SK-N-SH treated with all-trans-retinoic acid at 6 μM for 48 hours (cell line): ENCODE results near the gene FAM20C.

ENCODE experiments used
- ATAC-seq: fragments of 200-7000 bp; cut with Tn5 transposase; 3 replicates; pipeline ENCODE4 v1.9.1; 2020; ENCODE audit warnings: mild to moderate bottlenecking, moderate library complexity
- ARNTL ChIP-seq: fragments of 450-650 bp; formaldehyde crosslinking; IDR thresholded peaks from 2 replicates; pipeline ENCODE4 v1.5.0; 2020; ENCODE audit warnings: low read depth, mild to moderate bottlenecking, moderate library complexity, borderline replicate concordance
- BACH2 ChIP-seq: fragments of 250-450 bp; sonication (Bioruptor Pico); IDR thresholded peaks from 2 replicates; pipeline ENCODE4 v1.9.0; 2021; ENCODE audit warnings: mild to moderate bottlenecking, borderline replicate concordance
- CSDC2 ChIP-seq: fragments of 250-450 bp; sonication (Bioruptor Pico); IDR thresholded peaks from 2 replicates; pipeline ENCODE4 v1.5.0; 2020; ENCODE audit warnings: mild to moderate bottlenecking, moderate library complexity
- GLIS3 ChIP-seq: fragments of 250-450 bp; sonication (Bioruptor Pico); IDR thresholded peaks from 2 replicates; pipeline ENCODE4 v1.5.0; 2020; ENCODE audit warnings: mild to moderate bottlenecking, moderate library complexity
- ISL1 ChIP-seq: fragments of 250-450 bp; sonication (Bioruptor Pico); IDR thresholded peaks from 2 replicates; pipeline ENCODE4 v2.1.2; 2022; ENCODE audit warnings: mild to moderate bottlenecking, moderate library complexity
- OSR1 ChIP-seq: fragments of 250-450 bp; sonication (Bioruptor Pico); IDR thresholded peaks from 2 replicates; pipeline ENCODE4 v1.8.0; 2022; ENCODE audit warnings: moderate library complexity, mild to moderate bottlenecking, inconsistent platforms
- POU6F1 ChIP-seq: fragments of 250-450 bp; sonication (Bioruptor Pico); IDR thresholded peaks from 2 replicates; pipeline ENCODE4 v1.8.0; 2021; ENCODE audit warnings: low read depth, mild to moderate bottlenecking, moderate library complexity, borderline replicate concordance
- PPARA ChIP-seq: fragments of 250-450 bp; sonication (Bioruptor Pico); IDR thresholded peaks from 2 replicates; pipeline ENCODE4 v1.5.0; 2020; ENCODE audit warnings: mild to moderate bottlenecking, borderline replicate concordance
- RARB ChIP-seq: fragments of 250-450 bp; sonication (Bioruptor Pico); IDR thresholded peaks from 2 replicates; pipeline ENCODE4 v1.8.0; 2021; ENCODE audit warnings: mild to moderate bottlenecking, moderate library complexity
- SNAI2 ChIP-seq: fragments of 250-450 bp; sonication (Bioruptor Pico); IDR thresholded peaks from 2 replicates; pipeline ENCODE4 v1.5.0; 2020; ENCODE audit warnings: mild to moderate bottlenecking, moderate library complexity
- TCF4 ChIP-seq: fragments of 250-450 bp; sonication (Bioruptor Pico); IDR thresholded peaks from 2 replicates; pipeline ENCODE4 v1.8.0; 2021; ENCODE audit warnings: mild to moderate bottlenecking, moderate library complexity, borderline replicate concordance
- TOX ChIP-seq: fragments of 250-450 bp; sonication (Bioruptor Pico); IDR thresholded peaks from 2 replicates; pipeline ENCODE4 v1.8.0; 2021; ENCODE audit warnings: mild to moderate bottlenecking, moderate library complexity, borderline replicate concordance
- ZC3H10 ChIP-seq: fragments of 250-450 bp; sonication (Bioruptor Pico); IDR thresholded peaks from 2 replicates; pipeline ENCODE4 v1.5.1; 2021; ENCODE audit warnings: mild to moderate bottlenecking, moderate library complexity
- ZFP3 ChIP-seq: fragments of 250-450 bp; sonication (Bioruptor Pico); IDR thresholded peaks from 2 replicates; pipeline ENCODE4 v1.5.0; 2020; ENCODE audit warnings: mild to moderate bottlenecking, moderate library complexity
- ZFP30 ChIP-seq: fragments of 450-650 bp; formaldehyde crosslinking; IDR thresholded peaks from 2 replicates; pipeline ENCODE4 v1.5.0; 2022; ENCODE audit warnings: mild to moderate bottlenecking, moderate library complexity
- ZNF565 ChIP-seq: fragments of 450-650 bp; formaldehyde crosslinking; conservative IDR thresholded peaks from 2 replicates; pipeline ENCODE4 v1.5.0; 2020; ENCODE audit warnings: low read depth, mild to moderate bottlenecking, moderate library complexity
- ZNF70 ChIP-seq: fragments of 450-650 bp; formaldehyde crosslinking; IDR thresholded peaks from 2 replicates; pipeline ENCODE4 v1.5.0; 2020; ENCODE audit warnings: mild to moderate bottlenecking, moderate library complexity
- ZNF8 ChIP-seq: fragments of 450-650 bp; formaldehyde crosslinking; IDR thresholded peaks from 2 replicates; pipeline ENCODE4 v1.5.0; 2020; ENCODE audit warnings: mild to moderate bottlenecking, moderate library complexity
- TF ChIP-seq, protein P1 (sequence below): fragments of 250-450 bp; sonication (Bioruptor Pico); IDR thresholded peaks from 2 replicates; pipeline ENCODE4 v1.5.1; 2020; ENCODE audit warnings: low read depth, mild to moderate bottlenecking, moderate library complexity
- TF ChIP-seq, protein P2 (sequence below): fragments of 250-450 bp; sonication (Bioruptor Pico); IDR thresholded peaks from 2 replicates; pipeline ENCODE4 v1.8.0; 2020; ENCODE audit warnings: mild to moderate bottlenecking, moderate library complexity, borderline replicate concordance

Gene FAM20C

GRCh38 chr7:255038-255435 lies 62.7 kb downstream of the FAM20C start:
- TF ChIP-seq ZC3H10 (CRISPR knock-in tag) (no peak), RARB (CRISPR knock-in tag) (no peak), ZNF565 (CRISPR knock-in tag) (no peak), PPARA (CRISPR knock-in tag) (no peak), ZFP3 (no peak), ZNF8 (CRISPR knock-in tag) (no peak), CSDC2 (CRISPR knock-in tag) (no peak), BACH2 (CRISPR knock-in tag) (no peak), OSR1 (CRISPR knock-in tag) (no peak), ZNF70 (no peak), POU6F1 (CRISPR knock-in tag) (no peak), SNAI2 (CRISPR knock-in tag) (no peak), ZFP30 (CRISPR knock-in tag) (no peak), TOX (CRISPR knock-in tag) (no peak), ARNTL (no peak), ISL1 (CRISPR knock-in tag) (no peak), GLIS3 (CRISPR knock-in tag) (no peak), TCF4 (CRISPR knock-in tag) (no peak)
- TF ChIP-seq, protein P1, sequence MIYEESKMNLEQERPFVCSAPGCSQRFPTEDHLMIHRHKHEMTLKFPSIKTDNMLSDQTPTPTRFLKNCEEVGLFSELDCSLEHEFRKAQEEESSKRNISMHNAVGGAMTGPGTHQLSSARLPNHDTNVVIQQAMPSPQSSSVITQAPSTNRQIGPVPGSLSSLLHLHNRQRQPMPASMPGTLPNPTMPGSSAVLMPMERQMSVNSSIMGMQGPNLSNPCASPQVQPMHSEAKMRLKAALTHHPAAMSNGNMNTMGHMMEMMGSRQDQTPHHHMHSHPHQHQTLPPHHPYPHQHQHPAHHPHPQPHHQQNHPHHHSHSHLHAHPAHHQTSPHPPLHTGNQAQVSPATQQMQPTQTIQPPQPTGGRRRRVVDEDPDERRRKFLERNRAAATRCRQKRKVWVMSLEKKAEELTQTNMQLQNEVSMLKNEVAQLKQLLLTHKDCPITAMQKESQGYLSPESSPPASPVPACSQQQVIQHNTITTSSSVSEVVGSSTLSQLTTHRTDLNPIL (CRISPR knock-in tag), result no peak
- TF ChIP-seq, protein P2, sequence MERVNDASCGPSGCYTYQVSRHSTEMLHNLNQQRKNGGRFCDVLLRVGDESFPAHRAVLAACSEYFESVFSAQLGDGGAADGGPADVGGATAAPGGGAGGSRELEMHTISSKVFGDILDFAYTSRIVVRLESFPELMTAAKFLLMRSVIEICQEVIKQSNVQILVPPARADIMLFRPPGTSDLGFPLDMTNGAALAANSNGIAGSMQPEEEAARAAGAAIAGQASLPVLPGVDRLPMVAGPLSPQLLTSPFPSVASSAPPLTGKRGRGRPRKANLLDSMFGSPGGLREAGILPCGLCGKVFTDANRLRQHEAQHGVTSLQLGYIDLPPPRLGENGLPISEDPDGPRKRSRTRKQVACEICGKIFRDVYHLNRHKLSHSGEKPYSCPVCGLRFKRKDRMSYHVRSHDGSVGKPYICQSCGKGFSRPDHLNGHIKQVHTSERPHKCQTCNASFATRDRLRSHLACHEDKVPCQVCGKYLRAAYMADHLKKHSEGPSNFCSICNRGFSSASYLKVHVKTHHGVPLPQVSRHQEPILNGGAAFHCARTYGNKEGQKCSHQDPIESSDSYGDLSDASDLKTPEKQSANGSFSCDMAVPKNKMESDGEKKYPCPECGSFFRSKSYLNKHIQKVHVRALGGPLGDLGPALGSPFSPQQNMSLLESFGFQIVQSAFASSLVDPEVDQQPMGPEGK (CRISPR knock-in tag), result no peak
- ATAC-seq, result no peak

GRCh38 chr7:255721-256361 lies 63.5 kb downstream of the FAM20C start:
- no peak for ATAC-seq
- TF ChIP-seq ZFP3, result no peak
- TF ChIP-seq TCF4 (CRISPR knock-in tag), result no peak
- no peak for TF ChIP-seq BACH2 (CRISPR knock-in tag)
- no peak for TF ChIP-seq ZC3H10 (CRISPR knock-in tag)
- TF ChIP-seq POU6F1 (CRISPR knock-in tag), result no peak
- TF ChIP-seq, protein P1 (CRISPR knock-in tag), result no peak

- no peak for ATAC-seq
- TF ChIP-seq ZNF8 (CRISPR knock-in tag) (no peak), POU6F1 (CRISPR knock-in tag) (no peak), TOX (CRISPR knock-in tag) (no peak), OSR1 (CRISPR knock-in tag) (no peak), ZNF70 (0 out of 2 replicates have a peak, but pooled peaks have one; percentile 9), ZFP30 (CRISPR knock-in tag) (no peak), GLIS3 (CRISPR knock-in tag) (no peak)
- TF ChIP-seq, protein P2 (CRISPR knock-in tag), result no peak
Measured at GRCh38 chr7:256461-256940, 64.1 kb downstream of the FAM20C start.
